GM18499 (cell line): ENCODE results near the gene CALHM3.
"Not testable (repeated sequence)": the region's sequence is repeated elsewhere in the genome, so short reads cannot be mapped to it uniquely, and the experiment has no call there.

Experiments used
- ATAC-seq: cut with Tn5 transposase; IDR thresholded peaks from one replicate; pipeline ENCODE4 v1.9.1; 2021; ENCODE audit warnings: moderate number of reproducible peaks; ENCODE audit not compliant: insufficient read depth, unreplicated experiment

CALHM3 gene

GRCh38 chr10:103503777-103504176, 24.7 kb upstream of the CALHM3 start:
- ATAC-seq: not testable (repeated sequence)

- ATAC-seq: no peak
These were observed 24.0 kb upstream of the CALHM3 start for GRCh38 chr10:103502849-103503660.

GRCh38 chr10:103501186-103501585, 22.1 kb upstream of the CALHM3 start:
- no peak for ATAC-seq

GRCh38 chr10:103500481-103500880, 21.4 kb upstream of the CALHM3 start:
- ATAC-seq: no peak

GRCh38 chr10:103499881-103500280, 20.8 kb upstream of the CALHM3 start:
- no peak for ATAC-seq

- no peak for ATAC-seq
These were observed 20.0 kb upstream of the CALHM3 start for GRCh38 chr10:103498936-103499638.

- no peak for ATAC-seq
These were observed 18.3 kb upstream of the CALHM3 start for GRCh38 chr10:103497161-103497915.

GRCh38 chr10:103495321-103495720, 16.3 kb upstream of the CALHM3 start:
- ATAC-seq: no peak

- ATAC-seq: no peak
These were observed 15.2 kb upstream of the CALHM3 start for GRCh38 chr10:103493916-103494877.

GRCh38 chr10:103493362-103493915, 14.4 kb upstream of the CALHM3 start, which contains the start of gene NEURL1:
TSS of gene NEURL1 (plus strand) at chr10:103493705. CDS start at chr10:103494388, 683 bp downstream.
- no peak for ATAC-seq

GRCh38 chr10:103492655-103493261, 13.7 kb upstream of the CALHM3 start:
- ATAC-seq: no peak

- no peak for ATAC-seq
These were observed 12.8 kb upstream of the CALHM3 start for GRCh38 chr10:103491729-103492364.

GRCh38 chr10:103490986-103491314, 11.9 kb upstream of the CALHM3 start:
- no peak for ATAC-seq

- ATAC-seq: no peak
These were observed 8.3 kb upstream of the CALHM3 start for GRCh38 chr10:103487410-103487708.

- ATAC-seq: not testable (repeated sequence)
These were observed 7.8 kb upstream of the CALHM3 start for GRCh38 chr10:103486635-103487409.

GRCh38 chr10:103481974-103482531, 3.0 kb upstream of the CALHM3 start:
- no peak for ATAC-seq

GRCh38 chr10:103480521-103480920, 1.5 kb upstream of the CALHM3 start:
- ATAC-seq: no peak

GRCh38 chr10:103478671-103479070, 369 bp downstream of the CALHM3 start:
- ATAC-seq: no peak
